HG03565 (cell line): Measurements from ENCODE around the gene FAM13C.
"Not testable (repeated sequence)": the region's sequence is repeated elsewhere in the genome, so short reads cannot be mapped to it uniquely, and the experiment has no call there.

Source experiments
- ATAC-seq: cut with Tn5 transposase; IDR thresholded peaks from one replicate; pipeline ENCODE4 v1.9.1; 2021; ENCODE audit warnings: mild to moderate bottlenecking, moderate library complexity; ENCODE audit not compliant: unreplicated experiment

Gene FAM13C

DNA sequence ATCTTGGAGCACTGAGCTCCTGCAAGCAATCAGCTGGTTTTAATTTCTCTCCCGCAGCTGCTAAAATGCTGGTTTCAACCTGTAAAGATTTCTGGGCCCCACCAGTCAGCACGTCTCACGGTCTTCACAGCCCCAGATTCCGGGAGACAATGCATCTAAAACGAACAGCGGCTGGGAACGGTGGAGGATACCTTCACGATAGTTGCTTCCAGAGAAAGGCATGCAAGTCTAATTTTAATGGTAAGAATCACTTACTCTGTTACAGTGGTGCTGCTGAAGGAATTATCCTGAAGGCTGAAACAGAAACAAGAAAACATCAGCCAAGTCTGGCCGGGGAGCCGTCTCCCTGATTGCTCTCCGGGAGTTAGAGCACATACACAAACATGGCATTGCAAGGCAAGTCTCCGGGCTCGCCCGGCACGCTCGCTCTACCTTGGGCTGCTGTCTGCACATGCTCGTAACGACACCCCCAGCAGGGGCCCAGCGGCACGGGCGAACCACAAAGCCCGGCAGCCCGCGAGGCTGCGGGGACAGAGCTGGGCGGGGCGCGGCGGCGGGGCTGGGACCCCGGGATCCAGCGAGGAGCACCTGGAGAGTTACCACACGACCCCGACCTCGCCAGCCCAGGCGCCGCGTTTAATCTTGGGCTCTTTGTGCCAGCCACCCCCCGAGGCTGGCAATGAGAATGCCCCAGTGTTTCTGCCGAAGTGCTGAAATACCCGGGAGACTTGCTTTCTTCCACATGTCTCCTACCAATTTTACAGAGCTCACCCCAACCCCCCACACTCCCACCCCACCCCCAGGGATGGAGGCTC lies at the start of gene FAM13C:
Gene FAM13C (minus strand): TSS at position 406 of the 815 bp plus-strand sequence. CDS start 89 bp downstream, at position 317.
- ATAC-seq = no peak

DNA sequence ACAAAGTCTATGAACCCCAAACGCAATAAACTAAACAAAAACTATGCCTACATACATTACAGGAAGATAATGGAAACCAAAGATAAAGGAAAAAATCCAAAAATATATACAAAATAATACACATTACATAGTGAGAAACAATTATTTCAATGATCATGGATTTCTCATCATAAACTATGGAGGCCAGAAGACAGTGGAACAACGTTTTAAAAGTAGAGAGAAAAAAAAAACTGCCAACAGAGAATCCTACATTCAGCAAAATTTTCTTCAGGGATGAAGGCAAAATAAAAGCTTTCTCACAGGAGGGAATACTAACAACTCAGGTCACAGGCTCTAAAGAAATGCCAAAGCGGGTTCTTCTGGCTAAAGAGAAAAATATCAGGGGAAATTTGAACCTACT lies 42.9 kb upstream of the FAM13C start:
- no peak for ATAC-seq

- ATAC-seq = no peak
Observed at GRCh38 chr10:59400214-59400613, 37.9 kb upstream of the FAM13C start.

- ATAC-seq = not testable (repeated sequence)
Observed at GRCh38 chr10:59399329-59399728, 37.0 kb upstream of the FAM13C start.

DNA sequence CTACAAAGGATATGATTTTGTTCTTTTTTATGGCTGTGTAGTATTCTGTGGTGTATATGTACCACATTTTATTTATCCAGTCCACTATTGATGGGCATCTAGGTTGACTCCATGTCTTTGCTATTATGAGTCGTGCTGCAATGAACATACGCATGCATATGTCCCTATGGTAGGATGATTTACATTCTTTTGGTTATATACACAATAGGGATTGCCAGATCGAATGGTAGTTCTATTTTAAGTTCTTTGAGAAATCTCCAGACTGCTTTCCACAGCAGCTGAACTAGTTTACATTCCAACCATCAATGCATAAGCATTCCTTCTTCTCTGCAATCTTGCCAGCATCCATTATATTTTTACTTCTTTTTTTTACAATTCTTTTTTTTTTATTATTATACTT lies 35.6 kb upstream of the FAM13C start:
- ATAC-seq = no peak

DNA sequence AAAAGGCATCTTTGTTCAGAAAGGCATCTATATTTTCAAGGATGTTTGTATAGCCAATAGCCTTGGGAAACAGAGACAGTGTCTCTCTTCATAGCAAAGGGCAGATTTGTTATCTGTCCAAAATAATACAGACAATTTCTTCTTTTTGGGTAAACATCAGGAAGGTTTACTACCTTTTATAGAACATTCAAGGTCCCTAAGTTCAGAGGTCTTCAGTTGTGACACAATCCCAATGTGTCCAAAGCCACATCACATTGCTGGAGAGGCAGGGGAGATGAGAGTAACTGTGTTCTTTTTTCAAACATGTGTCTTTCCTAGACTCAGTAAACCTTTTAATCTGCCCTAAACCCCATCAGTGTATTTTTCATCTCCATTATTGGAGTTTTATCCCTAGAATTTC lies 33.6 kb upstream of the FAM13C start:
- ATAC-seq = no peak

GRCh38 chr10:59393349-59393748 lies 31.0 kb upstream of the FAM13C start:
- no peak for ATAC-seq

- no peak for ATAC-seq
Observed at GRCh38 chr10:59391060-59391459, 28.7 kb upstream of the FAM13C start.

DNA sequence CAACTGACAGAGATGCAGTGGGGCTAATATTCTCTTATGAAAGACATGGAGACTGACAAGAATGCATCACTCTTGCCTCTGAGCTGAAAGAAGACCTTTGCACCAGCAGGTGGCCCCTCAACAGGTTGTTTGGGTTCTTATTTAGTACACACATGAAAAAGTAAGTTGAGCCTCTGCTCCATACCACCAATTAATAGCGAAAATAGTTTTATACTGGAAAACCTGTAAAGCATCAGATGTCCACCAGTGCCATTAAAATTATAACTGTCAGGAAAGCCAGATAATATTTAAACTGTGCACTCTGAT lies 26.3 kb upstream of the FAM13C start:
- no peak for ATAC-seq

DNA sequence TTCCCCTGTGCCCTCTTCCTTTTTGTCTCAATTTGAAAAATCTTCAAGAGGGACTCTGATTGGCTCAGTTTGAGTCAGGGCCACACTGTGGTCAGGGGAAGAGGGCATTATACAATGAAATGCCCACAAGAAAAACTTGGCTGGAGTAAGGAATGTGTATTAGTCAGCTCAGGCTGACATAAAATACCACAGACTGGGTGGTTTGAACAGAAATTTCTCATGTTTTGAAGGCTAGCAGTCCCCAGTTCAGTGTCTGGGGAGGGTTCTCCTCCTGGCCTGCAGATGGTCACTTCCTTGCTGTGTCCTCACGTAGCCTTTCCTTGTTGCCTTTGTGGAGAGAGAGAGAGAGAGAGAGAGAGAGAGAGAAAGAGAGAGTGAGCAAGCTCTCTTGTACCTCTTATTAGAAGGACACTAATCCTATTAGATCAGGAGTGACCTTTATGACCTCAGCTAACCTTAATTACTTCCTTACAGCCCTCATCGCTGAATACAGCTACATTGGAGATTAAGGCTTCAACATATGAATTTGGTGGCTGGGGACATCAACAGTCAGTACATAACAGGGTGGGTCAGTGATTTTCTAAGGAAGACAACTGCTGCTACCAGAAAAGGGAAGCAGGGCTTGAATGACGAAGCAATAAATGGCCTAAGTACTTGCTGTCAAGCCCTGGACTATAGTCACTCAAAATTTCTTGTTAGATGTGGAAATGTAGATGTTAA lies 25.8 kb upstream of the FAM13C start:
- no peak for ATAC-seq

DNA sequence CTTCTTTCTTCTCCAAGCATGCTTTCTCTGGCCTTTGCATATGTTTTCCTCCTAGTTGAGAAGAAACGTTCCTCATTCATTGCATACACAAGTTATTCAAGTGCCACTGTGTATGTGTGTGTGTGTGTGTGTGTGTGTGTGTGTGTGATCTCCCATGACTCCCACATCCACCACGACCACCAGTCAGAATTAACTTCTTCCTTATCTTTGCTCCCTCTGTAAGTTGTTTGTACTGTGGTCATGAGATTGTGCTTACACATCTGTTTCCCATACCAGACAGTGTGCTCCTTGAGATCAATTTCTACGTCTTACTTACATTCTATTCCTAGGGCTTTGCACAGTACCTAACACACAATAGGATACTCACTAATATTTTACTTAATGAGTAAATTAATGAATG lies 22.4 kb upstream of the FAM13C start:
- no peak for ATAC-seq

GRCh38 chr10:59383908-59384307 lies 21.6 kb upstream of the FAM13C start:
- ATAC-seq = no peak

- no peak for ATAC-seq
Observed at GRCh38 chr10:59383436-59383835, 21.1 kb upstream of the FAM13C start.

- no peak for ATAC-seq
Observed at GRCh38 chr10:59382831-59383295, 20.5 kb upstream of the FAM13C start.

- no peak for ATAC-seq
Observed at GRCh38 chr10:59381687-59382086, 19.3 kb upstream of the FAM13C start.

DNA sequence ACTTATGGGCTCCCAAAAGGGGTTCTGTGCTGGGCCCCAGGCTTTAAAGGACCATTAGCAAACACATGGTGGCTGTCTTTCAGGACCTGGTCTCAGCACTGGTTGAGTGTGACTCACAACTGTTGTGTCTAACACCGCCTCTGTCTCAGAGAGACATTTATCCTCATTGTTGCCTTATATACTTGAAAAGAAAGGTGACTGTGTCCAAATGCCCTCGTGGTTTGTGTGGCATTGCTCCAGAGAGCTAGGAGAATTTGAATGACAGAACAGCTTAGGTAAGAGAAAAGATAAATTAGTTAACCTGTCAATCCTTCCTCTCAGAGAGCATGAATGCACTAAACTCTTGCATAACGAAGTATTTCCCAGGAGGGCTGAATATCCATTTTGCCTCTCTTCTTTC lies 14.5 kb upstream of the FAM13C start:
- ATAC-seq = no peak

DNA sequence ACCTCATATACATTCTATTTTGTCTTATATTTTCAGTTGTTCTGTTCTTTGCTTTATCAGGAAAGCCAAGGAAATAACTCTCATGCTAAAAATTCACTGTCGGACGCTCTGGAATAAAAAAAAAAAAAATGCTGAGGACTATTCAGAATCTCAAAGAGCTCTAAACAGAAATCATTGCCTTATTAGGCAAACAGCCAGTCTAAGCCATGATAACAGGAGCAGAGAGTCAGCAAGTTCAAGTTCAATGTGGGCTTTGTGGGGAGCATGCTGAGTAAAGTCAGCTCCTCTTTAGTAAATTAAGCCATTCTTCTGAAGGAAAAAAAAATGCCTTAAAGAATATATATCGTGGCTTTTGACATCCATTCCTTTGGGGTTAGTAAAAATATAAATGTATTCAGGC lies 13.6 kb upstream of the FAM13C start:
- no peak for ATAC-seq

DNA sequence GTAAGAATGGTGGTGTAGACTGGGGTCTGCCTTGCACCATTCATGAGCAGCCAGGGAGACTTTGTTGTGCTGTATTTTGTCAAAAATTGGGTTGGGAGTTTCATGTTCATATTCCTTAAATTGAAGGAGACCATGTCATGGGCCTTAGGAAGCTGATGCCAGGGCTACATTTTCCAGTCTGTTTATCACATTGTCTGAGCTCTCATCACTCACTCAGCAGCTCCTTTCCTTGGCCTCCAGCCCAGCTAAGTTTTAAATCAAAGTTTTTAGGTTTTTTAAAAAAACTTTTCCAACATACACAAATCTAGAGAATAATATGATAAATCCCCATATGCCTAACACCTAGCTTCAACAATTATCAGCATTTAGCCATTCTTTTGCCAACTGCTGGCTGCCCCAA lies 12.6 kb upstream of the FAM13C start:
- ATAC-seq = no peak

- ATAC-seq = no peak
Observed at GRCh38 chr10:59373071-59373470, 10.7 kb upstream of the FAM13C start.

DNA sequence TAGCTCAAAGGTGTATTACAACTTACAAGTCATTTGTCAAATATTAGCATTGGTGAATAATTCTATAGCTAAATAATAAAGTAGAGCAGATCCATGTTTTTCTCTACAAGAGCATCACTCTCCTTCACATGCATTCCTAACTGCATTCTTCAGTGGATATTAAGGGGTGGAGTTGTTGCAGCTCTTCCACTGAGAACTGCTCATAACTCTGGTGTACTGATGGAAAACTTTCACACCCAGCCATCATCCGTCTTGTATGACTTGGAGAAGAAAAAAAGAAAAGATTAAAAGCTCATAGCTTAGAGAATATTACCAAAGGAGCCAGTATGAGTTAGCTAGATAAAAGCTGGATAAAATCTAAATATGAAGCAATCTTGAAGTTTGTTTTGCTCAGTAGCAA lies 10.2 kb upstream of the FAM13C start:
- ATAC-seq = no peak

DNA sequence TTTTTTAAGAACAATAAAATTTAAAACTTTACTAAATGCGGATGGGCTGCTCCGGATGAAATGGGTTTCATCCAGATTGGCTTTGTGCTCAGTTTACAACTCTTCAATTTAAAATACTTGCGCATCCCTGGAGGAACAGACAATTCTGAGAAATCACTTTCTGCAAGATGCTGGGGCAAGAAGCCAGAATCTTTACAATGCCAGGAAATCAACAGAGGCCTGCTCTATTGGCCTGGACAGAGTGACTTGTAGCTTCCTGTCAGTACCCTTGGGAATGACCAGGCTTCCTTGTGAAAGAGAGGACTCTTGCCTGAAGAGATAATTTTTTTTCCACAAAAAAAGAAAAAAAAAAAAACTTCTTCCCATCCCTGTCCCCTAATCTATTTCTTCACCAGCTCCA lies 3.9 kb upstream of the FAM13C start:
- ATAC-seq = no peak

DNA sequence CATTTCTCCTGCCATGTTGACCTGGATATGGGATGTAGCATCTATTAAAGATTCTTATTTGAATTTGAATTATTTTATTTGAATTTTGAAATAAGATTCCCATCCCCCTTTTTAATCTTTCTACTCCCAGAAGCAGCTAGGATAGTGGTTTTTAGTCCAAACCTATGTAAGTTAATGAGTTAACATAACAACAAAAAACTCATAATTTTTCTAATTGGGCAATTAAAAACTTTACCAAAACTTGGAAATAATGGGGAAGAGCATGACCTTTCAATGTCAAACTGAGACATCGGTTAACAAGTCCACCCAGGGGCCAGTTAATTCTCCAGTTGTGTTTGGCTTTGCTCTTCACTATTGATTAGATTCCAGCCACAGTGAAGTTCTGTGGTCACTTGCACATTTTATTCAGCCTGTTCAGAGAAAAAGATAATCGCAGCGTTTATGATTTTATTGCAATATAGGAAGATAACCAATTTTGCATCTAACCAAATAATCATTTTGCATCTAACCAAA lies 1.2 kb upstream of the FAM13C start:
- ATAC-seq = no peak
